NCI-H2171 treated with DMSO at 0.1 percent for 48 hours (cell line): Measurements from ENCODE around the gene HUS1B.
"Not testable (repeated sequence)": the region's sequence is repeated elsewhere in the genome, so short reads cannot be mapped to it uniquely, and the experiment has no call there.

Source experiments
- DNase-seq: peaks from one replicate; lab custom pipeline; 2025; lab: John Stamatoyannopoulos, UW

HUS1B gene

DNA sequence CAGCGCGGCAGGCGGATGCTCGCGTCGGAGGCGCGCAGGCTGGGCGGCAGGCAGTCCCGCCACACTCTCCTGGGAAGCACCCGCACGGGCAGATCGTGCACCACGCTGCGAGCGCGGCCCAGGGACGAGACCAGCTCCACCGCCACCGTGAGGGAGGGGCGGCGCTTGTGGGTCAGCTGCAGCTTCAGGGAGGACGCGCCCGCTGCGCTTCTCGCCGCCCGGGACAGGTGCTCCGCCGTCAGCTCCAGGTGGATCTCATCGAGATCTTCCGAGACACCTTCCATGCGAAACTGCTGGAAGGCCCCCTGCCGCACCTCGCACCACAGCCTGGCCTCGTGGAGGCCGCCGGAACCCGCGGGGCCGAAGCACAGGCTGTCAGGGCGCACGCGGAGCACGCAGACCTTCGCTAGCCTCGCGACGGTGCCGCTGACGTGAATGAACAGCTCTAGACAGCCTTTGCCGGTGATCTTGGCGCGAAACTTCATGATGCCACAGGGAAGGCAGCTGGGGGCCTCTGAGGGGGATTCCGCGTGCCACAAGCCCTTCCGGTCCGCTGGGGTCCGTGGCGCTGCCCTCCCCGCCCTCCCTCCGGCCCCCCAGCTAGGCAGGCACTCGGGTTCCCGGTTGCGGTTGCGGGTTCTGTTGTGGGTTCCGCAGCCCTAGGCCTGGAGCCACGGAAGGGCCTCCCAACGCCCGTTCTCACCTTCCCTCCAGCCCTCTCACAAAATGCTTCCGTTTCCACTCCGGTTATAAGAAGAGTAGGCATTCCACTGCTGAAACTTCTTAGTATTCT is at the start of gene HUS1B:
TSS of gene HUS1B (minus strand) at position 641 of the 793 bp plus-strand sequence. CDS start at position 485, 156 bp downstream.
- DNase-seq: no peak

DNA sequence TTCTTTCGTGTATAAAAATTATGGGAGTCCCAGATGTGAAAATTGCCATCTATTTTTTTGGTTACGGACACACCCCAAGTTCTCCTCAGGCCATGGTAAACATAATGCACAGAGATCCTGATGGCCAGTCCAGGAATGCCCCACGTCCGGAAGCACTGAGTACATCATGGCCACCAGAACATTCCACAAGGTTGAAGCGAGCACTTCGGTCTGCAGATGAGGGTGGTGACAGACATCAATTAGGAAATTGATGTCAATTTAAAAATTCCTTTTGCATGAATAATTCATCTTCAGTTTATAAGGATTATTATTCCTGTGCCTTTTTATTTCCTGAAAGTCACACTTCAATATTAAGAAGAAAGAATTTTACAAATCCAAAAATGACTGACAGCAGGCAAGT is 49.2 kb upstream of the HUS1B start:
- no peak for DNase-seq

DNA sequence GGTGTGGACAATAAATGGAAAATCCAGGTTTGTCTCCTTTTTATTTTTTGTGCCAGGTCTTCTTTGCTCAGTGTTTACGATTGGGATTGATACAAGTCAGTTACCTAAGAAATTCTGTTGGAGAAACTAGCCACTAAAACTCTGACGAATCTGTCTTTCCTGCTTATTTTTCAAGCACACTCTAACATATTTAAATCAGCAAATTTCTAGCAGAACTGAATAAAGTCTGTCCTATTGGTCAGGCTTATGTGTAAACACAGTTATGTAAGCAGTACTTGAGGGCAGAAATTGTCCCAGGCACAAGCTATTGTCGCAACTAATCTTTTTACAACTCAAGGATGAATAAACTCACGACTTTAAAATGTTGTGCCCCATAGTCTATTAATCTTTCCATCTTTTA is 48.1 kb upstream of the HUS1B start:
- no peak for DNase-seq

DNA sequence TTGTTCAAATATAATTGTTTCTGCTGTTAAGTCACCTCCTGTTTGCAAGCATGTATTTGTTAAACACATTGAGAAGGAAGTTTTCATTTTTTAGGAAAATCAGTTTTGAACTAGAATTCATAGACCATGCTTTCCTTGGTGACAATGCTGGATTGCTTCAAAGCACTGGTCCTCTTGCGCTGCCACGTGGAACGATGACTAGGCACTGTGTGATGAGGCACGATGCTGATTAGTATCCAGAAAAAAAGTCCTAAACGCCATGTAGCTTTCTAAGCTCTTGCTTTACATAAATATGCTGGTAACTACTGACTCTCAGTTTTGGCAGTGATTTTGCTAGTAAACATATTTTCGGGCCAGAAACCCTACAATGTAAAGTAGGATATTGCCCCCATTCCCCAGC is 47.1 kb upstream of the HUS1B start:
- no peak for DNase-seq

DNA sequence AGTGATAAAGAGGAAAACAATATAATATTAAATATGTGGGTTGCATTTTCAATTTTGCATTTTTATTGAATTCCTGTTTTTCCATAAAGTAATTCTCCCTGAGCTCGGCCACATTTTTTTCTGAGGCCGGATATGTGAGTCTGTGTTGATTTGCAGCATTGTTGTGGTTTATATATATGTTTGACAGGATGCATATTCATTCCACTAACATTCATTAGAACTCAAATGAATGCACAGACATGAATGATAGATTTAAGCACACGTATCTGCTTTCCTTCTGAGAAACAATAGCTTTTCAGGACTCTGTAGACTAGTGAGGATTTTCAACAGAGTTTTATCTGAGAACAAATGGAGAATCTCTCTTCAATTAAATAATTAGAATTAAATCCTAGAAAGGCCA is 46.7 kb upstream of the HUS1B start:
- DNase-seq: no peak

DNA sequence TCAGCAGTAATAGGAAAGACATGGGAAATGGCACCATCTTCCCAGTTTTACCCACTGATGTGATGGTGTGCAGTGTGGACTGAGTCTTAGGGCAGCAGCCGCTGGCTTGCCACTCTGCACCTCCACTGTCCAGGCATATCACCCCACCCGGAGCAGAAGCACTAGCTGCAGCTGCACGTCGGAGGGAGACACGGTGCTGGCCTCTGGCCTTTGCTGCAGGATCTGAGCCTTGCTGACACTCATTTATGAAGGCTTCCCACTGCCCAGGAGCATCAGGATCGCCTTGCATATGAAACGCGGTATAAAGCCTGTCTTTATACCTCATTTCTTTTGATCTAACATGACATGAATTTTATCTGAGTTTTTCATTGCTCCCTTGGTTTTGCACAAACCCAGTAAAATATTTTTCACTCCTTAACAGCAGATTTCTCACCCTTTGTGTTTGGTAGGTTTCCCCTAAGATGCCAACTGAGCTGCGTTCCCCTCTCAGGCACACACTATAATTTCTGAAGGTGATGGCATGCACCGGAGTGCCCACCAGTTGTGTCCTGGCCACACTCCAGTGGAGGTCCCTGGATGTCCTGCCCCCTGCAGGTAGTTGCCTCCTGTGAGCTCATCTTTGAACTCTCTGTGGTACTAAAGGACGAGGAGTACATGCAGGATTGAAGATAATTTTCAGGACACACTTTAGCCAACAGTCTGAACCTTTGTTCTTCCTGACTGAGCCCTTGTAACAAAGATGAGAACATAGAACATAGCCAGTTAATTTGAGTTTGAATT is 45.0 kb upstream of the HUS1B start:
- DNase-seq: no peak

DNA sequence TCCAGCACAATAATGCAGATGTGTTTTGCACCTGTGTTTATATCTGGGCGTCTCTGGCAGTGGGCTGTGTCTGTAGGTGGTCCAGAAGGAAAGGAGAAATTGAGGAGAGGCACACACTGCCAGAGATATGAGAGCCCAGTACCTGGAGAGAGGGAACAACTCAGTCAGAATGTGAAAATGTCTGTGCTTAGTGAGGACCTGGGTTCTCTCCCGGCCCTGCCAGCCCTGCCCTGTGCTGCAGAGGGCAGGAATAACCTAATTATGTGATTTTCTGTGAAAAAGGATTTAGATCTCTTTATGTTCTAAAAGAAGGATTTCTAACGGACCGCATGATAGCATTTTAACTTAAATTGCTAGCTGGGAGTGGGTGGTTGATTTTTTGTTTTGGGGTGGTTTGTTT is 44.3 kb upstream of the HUS1B start:
- DNase-seq: peak; percentile 15

DNA sequence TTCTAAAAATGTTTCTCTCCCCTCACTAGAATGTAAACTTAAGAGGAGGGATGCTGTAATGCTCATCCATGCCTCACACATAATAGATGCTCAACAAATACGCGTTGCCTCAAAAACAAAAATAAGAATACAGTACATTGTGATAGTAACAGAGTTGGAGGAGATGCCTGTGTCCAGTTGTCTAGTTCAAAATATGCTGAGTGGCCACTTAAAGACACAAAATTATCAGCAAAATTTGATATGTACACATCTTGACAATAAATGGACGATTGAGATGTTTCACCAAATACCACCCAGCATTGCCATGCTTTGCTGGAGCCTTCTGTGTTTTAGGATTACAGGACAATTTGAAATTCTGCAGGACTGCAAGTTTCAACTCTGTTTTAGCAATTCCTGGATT is 43.6 kb upstream of the HUS1B start:
- DNase-seq: no peak

DNA sequence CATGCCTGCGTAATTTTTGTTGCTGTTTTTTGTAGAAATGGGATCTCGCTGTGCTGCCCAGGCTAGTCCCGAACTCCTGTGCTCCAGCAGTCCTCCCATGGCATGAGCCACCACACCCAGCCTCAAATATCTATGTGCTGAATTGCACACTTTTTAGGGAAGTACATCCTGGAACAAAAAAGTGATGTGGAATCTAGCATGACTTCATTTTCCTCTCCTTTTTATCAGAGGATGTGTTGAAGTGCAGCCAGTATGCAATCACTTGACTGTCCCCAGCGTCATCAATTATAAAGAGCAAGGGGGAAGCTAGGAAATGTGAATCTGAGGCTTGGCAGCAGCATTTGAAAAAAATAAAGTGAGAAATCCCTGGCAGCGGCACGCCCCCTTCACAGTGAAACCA is 42.4 kb upstream of the HUS1B start:
- DNase-seq: no peak

DNA sequence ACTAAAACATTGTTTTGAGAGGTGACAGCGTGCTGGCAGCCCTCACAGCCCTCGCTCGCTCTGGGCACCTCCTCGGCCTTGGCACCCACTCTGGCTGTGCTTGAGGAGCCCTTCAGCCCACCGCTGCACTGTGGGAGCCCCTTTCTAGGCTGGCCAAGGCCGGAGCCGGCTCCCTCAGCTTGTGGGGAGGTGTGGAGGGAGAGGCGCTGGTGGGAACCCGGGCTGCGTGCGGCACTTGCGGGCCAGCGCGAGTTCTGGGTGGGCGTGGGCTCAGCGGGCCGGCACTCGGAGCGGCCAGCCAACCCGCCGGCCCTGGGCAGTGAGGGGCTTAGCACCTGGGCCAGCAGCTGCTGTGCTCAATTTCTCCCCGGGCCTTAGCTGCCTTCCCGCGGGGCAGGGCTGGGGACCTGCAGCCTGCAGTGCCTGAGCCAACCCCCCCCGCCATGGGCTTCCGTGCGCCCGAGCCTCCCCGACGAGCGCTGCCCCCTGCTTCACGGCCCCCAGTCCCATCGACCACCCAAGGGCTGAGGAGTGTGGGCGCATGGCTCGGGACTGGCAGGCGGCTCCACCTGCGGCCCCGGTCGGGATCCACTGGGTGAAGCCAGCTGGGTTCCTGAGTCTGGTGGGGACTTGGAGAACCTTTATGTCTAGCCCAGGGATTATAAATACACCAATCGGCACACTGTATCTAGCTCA is 37.7 kb upstream of the HUS1B start:
- not testable (repeated sequence) for DNase-seq

DNA sequence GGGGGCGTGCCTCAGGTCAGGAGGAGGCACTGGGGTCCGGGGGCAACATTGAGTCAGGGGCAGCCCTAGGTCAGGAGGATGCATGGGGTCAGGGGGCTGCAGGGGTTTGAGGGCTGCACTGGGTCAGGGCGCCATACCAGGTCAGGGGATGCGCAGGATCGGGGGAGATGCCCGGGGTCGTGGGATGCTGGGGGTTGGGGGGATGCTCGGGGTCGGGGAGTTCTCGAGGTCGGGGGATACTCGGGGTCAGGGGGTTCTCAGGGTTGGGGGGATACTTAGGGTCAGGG is 36.8 kb upstream of the HUS1B start:
- DNase-seq: no peak

DNA sequence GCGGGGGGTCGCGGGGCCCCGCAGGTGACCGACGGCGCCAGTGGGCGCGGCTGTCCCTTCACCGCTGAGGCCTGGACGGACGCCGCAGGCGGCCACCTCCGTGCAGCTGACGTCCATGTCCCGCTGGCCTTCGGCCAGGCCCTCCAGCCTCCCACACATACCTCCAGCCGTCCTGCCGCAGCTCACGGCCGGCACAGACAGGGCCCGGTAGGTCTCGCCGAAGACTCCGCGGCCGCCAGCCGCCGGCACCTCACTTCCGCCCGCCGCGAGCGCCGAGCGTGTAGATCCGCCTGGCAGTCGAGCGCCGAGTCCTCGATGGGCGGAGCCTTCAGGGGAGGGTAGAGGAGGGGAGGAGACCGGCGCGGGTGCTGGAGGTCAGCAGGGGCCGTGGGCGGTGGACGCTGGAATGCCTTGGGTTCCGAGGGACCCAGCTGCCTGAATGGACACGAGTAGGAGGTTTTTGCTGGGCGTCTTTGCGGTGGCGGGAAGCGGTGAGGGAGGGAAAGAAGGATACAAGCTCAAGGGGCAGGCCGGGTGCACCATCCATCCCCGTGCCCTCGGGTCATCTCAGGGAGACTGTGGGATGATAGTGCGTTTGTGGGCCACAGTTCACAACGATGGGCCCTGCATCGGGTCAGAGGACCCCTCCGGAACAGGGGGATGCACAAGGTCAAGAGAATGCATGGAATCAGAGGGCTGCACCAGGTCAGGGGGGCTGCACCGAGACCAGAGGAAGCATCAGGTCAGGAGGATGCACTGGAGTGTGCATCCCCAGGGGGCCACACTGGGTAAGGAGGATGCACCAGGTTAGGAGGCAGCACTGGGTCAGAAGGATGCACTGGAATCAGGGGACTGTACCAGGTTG is 36.2 kb upstream of the HUS1B start, which contains the start of gene EXOC2:
TSS of gene EXOC2 (minus strand) at position 282 of the 865 bp plus-strand sequence. CDS start 55,321 bp downstream, outside the sequence.
- DNase-seq: peak; percentile 75

DNA sequence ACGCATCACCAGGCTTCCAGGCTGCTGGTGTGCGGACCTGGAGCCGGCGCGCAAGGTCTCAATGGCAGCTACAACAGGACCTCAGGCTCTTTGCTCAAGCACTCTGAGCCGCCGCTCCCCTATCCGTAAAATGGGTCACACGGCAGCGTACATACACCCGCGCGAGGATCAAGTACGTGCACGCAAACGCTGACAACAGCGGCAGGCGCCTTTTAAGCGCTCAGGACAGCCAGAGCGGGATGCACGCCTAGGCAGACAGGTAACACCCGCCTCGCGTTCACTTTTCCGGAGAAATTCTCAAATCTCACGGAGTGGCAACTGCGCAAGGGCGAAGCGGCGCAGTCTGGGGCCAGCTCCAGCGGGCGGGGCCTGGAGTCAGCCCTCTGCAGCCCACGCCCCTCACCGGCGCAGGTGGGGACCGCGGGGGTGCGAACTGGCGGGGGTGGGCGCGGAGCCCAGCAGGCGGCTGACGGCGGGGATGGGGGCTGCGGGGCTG is 35.5 kb upstream of the HUS1B start:
- DNase-seq: peak; percentile 63

DNA sequence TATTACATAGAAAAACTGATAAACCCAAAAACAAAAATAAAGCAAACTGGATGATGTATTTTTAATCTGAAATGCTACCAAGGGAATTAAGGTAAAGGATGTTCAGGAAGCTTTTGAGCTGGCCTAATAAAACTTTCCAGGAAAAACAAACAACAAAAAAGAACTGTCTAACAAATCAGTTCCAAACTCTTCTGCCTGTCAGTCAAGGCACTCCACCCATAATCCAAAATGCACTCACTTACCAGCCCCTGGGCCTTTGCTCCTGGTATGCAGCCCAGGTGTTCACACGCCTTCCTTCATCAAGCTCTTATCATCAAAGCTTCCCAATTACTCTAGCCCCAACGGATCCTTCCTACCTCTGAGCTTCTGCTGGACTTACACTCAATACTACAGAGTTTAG is 32.3 kb upstream of the HUS1B start:
- DNase-seq: no peak

DNA sequence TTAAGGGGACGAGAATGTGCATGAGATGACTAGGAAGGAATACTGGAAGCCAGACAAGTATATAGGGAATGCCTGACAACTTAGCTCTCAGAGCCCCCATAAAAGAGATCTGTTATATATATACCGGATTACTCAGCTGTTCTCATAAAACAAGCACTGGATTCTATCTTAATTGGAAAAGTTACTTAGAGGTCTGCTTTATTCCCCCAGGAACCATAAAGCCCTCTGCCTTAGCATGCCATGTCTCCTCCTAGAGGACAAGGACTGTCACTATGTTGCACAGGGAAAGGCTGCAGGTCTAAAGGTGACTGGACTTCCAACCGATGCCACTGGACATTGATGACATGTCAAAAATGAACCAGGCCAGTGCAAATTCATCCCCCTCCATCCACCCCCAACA is 29.6 kb upstream of the HUS1B start:
- no peak for DNase-seq

DNA sequence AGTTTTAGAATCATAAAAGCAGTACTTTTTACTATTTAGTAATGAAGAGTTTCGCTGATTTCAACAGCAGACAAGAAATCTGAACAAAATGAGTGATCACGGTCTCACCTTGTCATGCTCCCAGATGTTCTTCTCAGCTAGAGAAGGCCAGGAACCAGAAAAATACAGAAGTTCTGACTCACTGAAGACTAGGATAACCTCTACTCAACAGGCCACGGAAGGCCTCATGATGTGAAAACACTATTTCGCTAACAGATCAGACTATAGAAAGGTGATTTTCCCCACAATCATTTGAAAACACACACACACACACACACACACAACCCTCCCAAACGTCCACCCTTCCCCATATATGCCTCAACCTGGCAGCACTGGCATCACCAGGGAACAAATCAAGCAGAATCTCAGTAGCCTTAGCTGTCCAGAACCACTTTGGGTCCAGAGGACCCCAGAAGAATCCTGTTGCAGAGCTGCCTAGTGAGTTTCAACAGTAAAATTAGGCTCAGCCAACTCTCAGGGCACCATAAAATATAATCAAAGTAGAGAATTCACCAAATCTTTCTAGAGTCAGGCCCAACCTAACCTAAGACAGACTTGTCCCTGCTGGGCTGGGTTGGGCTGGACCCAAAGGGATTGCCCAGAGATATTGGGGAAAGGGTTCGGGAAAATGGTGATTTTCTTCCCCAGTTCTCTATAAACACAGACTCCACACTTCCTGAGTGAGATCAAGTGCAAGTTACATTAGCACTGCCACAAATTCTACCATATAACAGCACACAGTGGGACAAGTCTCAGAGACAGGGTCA is 28.1 kb upstream of the HUS1B start:
- no peak for DNase-seq

DNA sequence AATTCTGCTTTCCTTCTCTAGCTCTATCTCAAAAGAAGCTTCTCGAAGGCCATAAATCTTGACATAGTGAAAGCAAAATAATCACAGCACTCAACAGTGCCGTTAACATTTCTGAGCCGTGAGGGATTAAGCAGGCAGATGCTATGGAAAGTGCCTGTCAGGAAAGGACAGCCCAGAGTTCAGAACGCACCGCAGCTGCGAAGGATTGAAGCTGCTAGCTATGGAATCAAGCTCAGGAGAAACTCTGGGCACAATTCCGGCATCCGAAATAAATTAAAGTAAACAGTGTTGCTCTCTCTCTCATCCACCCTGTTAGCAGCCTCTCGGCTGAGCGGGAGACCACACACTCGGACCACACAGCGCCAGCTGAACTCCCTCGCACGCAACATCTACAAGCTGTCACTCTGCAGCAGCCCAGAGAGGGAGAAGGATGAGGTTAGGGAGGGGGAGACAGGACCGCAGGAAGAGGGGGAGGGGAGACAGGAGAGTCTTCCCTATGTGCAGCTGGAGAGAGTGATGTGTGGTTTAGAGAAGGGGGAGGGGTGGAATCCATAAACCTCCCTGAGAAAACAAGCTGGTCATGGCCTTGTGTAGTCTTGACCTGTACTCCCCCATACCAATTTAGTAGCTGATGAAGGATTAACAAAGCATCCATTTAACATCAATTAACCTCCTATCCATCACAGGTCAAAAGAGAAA is 27.0 kb upstream of the HUS1B start:
- peak; percentile 92 for DNase-seq

DNA sequence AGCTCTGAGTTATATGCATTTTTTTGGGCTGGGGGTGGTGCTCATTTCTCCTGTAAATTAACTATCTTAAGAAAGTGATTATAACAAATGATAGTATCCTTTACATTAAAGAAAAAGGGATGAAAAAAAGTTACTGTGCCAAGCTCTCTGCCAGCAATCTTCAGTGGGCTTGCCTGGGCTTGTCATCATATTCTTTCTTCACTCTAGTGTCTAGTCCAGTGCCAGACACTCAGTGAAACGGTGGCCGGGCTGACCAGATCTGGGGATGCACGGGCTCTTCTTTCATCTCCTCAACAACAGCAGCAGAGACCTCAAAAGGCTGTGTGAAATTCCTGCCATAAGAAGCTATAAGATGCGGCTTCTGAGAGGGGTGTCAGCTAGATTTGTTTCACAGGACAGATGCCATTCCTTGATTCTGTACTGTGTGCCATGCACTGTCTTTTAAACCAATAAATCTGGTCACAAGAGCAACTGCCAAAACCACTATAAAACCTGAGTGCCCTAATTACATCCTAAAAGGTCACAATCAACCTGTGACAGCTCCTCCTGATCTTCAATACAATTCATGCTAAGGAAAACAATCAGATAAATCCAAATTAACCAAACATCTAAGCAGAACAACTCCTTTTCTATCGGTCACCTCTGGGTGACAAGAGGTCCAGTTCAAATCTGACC is 23.9 kb upstream of the HUS1B start:
- DNase-seq: peak; percentile 37

DNA sequence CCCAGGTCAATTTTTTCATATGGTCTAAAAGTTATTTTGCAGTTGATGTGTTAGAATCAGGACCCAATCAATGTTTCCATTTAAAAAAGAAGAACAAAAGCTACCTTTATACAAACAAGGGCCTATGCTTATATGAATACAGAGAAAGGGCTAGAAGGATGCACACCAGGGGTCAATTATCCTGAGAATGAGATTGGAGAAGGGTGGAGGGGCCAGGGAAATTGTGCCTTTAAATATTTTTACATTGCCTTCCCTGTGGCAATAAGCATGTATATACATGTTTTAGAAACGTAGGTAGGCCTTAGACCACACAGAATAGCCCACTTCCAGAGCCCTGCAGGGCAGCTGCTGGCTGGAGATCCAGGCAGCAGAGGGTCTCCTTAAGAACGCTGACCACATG is 23.4 kb upstream of the HUS1B start:
- DNase-seq: no peak

DNA sequence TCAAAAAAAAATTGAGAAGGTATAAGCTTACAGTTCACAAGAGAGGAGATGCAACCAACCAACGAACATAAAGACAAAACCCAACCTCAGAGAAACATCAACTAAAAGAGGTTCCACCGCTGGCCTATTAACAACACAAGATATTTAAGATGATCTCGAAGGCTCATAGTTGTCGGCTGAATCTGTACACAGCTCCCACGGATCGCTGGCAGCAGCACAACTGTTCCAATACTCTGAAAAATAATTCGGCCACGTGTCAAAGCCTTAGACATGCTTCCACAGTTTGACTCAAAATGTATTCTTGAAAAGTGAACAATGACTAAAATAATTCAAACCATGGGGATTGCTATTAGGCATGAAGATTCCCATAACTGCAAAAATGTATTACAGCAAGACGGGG is 22.4 kb upstream of the HUS1B start:
- no peak for DNase-seq
